Daoy (cell line): ENCODE data around the gene EPGN. TPM values are rescaled to one million over a fixed set of nuclear protein-coding genes. Genes with fewer than 3 reads are reported as not detected.
"Not testable (repeated sequence)": the region's sequence is repeated elsewhere in the genome, so short reads cannot be mapped to it uniquely, and the experiment has no call there.

Experiments used
- DNase-seq: peaks from one replicate; pipeline ENCODE4 v3.0.0-alpha.2; 2015; ENCODE audit warnings: low read depth
- total RNA-seq: library from RNA; depleted of rRNA; stranded (reverse); fragments of >200 nt; shearing (Covaris generic); gene quantifications from 2 replicates; pipeline ENCODE4 v1.2.3, GENCODE V29; 2014; rRNA removed

Gene EPGN
- total RNA-seq, 1 experiment from 2014 or later, result 1.3 TPM

- no peak for DNase-seq
These were observed 31.2 kb downstream of the EPGN start for GRCh38 chr4:74339501-74339900.

GRCh38 chr4:74340421-74340820, 32.2 kb downstream of the EPGN start:
- not testable (repeated sequence) for DNase-seq

GRCh38 chr4:74344031-74344430, 35.8 kb downstream of the EPGN start:
- DNase-seq, result no peak

DNA sequence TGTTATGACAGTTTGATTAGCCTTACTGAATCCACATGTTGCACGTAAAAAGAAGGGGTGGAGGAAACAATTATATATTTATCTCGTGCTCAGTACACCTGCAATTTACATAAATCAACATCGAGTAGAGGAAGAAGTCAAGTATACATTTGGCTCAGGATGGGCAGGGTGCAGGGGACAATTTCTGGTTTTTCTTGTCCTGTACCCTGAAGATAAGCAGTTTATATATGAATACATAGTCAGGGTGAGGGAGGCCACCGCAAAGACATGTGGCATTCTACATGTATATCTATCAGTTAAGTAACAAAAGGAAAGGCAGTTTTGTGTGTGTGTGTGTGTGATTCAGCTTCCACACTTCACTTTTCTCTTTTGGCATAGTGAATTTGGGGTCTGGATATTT, 45.6 kb downstream of the EPGN start:
- DNase-seq, result no peak

GRCh38 chr4:74357965-74358364, 49.7 kb downstream of the EPGN start:
- DNase-seq, result no peak

DNA sequence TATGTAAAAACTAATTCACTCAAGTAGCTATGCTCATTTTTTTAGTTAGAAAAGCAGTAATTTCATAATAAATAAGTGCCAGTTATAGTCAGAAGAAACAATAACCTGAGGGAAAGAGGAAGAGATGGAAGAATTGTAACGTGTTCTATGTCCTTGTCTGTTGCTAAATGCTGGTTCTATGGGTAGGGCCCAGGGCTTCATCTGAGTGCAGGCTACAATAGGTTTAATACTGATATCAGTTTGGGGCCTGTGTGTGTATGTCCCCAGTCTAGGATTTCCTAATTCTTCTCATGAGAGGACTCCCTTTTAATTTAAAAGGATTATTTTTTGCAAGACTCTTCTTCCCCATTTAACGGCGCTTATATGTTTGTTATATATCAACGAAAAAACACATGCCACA, 53.4 kb downstream of the EPGN start:
- no peak for DNase-seq

DNA sequence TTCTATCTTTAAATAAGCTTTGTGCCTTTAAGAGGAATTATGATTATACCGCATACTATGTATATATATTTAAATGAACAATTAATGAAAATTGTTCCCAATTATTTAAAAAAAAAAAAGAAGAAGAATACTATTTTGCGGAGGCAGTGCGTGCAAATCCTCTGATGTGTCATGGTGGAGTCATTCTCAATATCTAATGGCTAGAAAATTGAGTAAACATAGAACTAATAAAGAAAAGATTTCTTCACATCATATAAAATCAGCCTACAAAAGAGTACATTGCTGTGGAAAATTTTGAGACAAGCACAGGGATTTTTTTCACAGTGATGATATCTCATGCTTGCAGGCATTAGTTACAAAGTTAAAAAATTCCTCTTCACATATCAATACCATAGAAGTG, 54.1 kb downstream of the EPGN start:
- no peak for DNase-seq

DNA sequence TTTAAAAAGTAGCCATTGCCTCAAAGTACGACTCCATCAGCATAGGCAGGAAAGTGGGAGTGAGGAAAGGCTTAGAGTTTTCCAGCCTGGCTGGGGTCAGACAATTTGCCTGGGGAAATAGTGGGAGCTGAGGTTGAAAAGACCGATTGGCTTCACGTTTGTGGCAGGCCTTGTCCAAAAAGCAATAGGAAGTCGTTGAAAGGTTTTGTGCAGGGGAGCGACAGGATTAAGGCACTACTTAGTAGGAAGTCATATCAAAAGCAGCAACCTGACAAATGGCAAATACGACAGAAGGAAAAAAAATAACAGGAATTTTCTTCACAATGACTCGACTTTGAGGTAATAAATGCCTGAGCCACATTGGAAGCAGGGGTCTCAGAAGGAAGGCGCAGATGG, 56.0 kb downstream of the EPGN start:
- DNase-seq, result no peak

DNA sequence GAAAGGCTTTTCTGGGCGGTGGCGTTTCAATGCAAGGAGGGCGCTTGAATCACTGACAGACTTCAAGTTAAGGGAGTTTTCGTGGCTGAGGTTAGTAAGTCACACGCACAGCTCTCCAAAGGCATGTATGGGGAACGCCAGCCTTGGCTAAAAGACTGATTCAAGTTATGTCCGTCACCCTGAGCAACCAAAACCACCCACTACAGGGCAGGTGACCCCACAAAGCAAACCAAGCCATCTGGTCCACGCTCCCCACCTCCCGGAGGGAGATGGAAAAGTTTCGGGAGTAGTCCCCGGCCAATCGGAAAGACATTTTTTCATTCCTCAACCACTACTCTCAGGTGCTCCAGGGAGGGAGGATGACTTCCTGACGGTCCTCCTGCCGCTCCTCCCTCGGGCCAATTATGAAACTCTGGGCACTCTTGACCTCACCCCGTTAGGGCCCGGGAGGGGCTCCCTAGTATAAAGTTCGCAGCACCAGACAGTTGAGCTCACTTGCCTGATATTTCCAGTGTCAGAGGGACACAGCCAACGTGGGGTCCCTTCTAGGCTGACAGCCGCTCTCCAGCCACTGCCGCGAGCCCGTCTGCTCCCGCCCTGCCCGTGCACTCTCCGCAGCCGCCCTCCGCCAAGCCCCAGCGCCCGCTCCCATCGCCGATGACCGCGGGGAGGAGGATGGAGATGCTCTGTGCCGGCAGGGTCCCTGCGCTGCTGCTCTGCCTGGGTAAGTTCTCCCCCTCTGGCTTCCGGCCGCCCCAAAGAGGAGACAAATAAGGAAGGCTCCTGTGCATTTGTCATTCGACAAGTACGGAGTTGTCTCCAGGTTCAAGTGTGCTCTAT, 56.6 kb downstream of the EPGN start, which contains the start of gene EREG:
Gene EREG, plus strand, starts transcription at position 494 of the 840 bp plus-strand sequence. Its CDS starts 164 bp downstream, at position 658.
- DNase-seq, result peak; percentile 13

DNA sequence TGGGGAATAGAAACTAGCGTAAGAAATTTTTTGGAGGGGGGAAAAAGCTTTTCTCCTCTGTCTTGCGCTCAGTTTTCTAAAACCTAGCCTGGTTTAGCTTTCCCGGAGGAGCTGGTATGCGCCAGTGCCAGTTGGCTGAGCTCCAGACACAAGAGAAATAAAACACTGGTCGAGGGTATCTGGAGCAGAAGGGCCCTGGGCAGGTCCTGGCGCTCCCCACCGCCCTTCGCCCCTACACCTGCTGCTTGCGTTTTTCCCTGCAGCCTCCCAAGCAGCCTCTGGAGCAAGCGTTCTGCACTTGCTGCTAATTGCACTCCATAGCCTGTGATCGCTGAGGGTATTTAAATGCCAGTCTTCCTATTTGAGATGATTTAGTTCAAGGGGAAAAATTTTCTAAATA, 57.5 kb downstream of the EPGN start:
- DNase-seq, result no peak

Other genes starting within 250 kb of the EPGN start
- 1.0 and 1.1 TPM in 2 replicates for gene CXCL2, start 209.3 kb upstream of the EPGN start, total RNA-seq
- gene MTHFD2L, start 150.4 kb upstream of the EPGN start, total RNA-seq, result 7.9 and 16.3 TPM in 2 replicates
- gene EREG, start 56.7 kb downstream of the EPGN start, total RNA-seq, result 0.06 and 0.54 TPM in 2 replicates
- gene AREG, start 136.7 kb downstream of the EPGN start, total RNA-seq, result 0.29 TPM in 1 of 2 replicates, not detected in the other